Esophagus muscularis mucosa (tissue), 4 donors: ENCODE results near the gene ZNF714. TPM values are rescaled to one million over a fixed set of nuclear protein-coding genes. Genes with fewer than 3 reads are reported as not detected.
"Not testable (repeated sequence)": the region's sequence is repeated elsewhere in the genome, so short reads cannot be mapped to it uniquely, and the experiment has no call there.

Experiments used
- DNase-seq: peaks from one replicate; pipeline ENCODE4 v3.0.0-alpha.2; 2017; ENCODE audit errors: extremely low spot score
- H3K27ac ChIP-seq, 4 donors: fragments of 200-600 bp; sonication (generic); replicated peaks in 1 of 4; 1 replicate in 3 of 4; 2 replicates in 1 of 4; pipeline ENCODE4 v1.5.1; 2016 to 2019; ENCODE audit warnings: mild to moderate bottlenecking in 1 of 4
- H3K27me3 ChIP-seq, 4 donors: fragments of 200-600 bp; sonication (generic); one replicate each; pipeline versions ENCODE4 v1.5.1 to v1.6.0; 2016 to 2019
- H3K36me3 ChIP-seq, 4 donors: fragments of 200-600 bp; sonication (generic); one replicate each; pipeline ENCODE4 v1.5.1; 2016 to 2019
- H3K4me1 ChIP-seq, 4 donors: fragments of 200-600 bp; sonication (generic); one replicate each; pipeline ENCODE4 v1.5.1; 2016 to 2019
- H3K4me3 ChIP-seq, 4 donors: fragments of 200-600 bp; sonication (generic); 1 replicate in 2 of 4; 2 replicates in 2 of 4; pipeline ENCODE4 v1.5.1; 2016 to 2019; ENCODE audit warnings: mild to moderate bottlenecking in 4 of 4, moderate library complexity in 1 of 4
- H3K9me3 ChIP-seq, 4 donors: fragments of 200-600 bp; sonication (generic); 1 replicate in 3 of 4; 2 replicates in 1 of 4; pipeline ENCODE4 v1.5.1; 2016 to 2019
- EP300 ChIP-seq: sonication (generic); formaldehyde crosslinking; IDR thresholded peaks from one replicate; pipeline ENCODE4 v1.6.1; 2017; ENCODE audit warnings: antibody characterized with exemption
- POLR2A ChIP-seq: fragments of 450-650 bp; IDR thresholded peaks from one replicate; pipeline ENCODE4 v1.6.1; 2017; ENCODE audit warnings: antibody characterized with exemption, moderate library complexity, mild to moderate bottlenecking, low read depth
- POLR2AphosphoS5 ChIP-seq, 2 donors: sonication (generic); formaldehyde crosslinking; IDR thresholded peaks; one replicate each; pipeline ENCODE4 v1.6.1; 2017; ENCODE audit warnings: antibody characterized with exemption in 2 of 2
- WGBS: methylation state at CpG from one replicate; pipeline ENCODE4 v1.1.5; 2018; 5-methylcytosine and 5-hydroxymethylcytosine counted together
- intact Hi-C: fragments of 100-400 bp; cut with DNase I; formaldehyde crosslinking; loops from one replicate; pipeline ENCODE4 v1.15.1; 2023
- total RNA-seq, 4 donors: library from RNA; depleted of rRNA; stranded (reverse); fragments of >200 nt; gene quantifications; one replicate each; pipeline versions ENCODE4 v1.1.0 to v1.2.1, GENCODE V29; 2016
- TF ChIP-seq, protein P1 (sequence below), 3 experiments: fragments of 200-600 bp in 2 of 3; fragments of 450-650 bp in 1 of 3; sonication (generic) in 2 of 3; IDR thresholded peaks; one replicate each; pipeline ENCODE4 v1.5.1; 2017 to 2019; ENCODE audit warnings: antibody characterized with exemption in 3 of 3, mild to moderate bottlenecking in 2 of 3, moderate library complexity in 1 of 3

The ZNF714 gene
- total RNA-seq, 4 donors from 2014 or later = 1.7 to 2.5 (median 2.2) TPM

DNA sequence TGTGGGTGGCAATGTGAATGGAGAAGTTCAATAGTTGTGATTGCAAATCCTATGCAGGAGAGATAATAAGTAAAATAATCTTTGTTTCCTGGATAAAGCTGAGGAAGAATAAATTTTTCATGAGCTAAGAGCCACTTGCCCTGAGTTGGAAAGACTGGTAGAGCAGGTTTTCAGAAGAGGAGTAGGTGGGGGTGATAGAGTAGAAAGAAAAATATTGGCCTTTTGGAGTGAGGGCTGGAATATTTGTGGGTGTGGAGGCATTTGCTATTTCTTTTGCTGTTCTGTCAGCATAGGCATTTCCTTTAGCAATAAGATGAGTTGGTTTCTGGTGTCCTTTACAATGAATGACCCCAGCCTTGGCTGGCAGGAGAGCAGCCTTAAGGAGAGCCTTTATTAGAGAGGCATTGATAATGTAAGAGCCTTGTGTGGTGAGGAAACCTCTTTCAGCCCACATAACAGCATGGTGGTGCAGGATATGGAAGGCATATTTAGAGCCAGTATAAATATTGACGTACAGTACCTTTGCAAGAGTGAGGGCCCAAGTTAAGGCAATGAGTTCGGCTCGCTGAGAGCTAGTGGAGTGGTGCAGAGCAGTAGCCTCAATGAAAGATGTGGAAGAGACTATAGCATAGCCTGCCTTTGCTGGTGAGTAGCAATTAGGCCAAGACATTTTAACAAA is 48.2 kb downstream of the ZNF714 start:
- Histone ChIP-seq H3K4me3 (no peak overlapping the region), H3K9me3 (no peaks in the 10 kb centered on the region), H3K4me1 (no peaks in the 10 kb centered on the region), H3K27ac (no peak overlapping the region), H3K36me3 (no peaks in the 10 kb centered on the region), H3K27me3 (peaks cover 0 to 4% (median 0%) of the 10 kb centered on the region in 4 donors)
- no peak for DNase-seq
- TF ChIP-seq POLR2AphosphoS5 (IDR thresholded peaks at IDR 0.05) = no peak
- no peak for TF ChIP-seq POLR2A
- TF ChIP-seq, protein P1, sequence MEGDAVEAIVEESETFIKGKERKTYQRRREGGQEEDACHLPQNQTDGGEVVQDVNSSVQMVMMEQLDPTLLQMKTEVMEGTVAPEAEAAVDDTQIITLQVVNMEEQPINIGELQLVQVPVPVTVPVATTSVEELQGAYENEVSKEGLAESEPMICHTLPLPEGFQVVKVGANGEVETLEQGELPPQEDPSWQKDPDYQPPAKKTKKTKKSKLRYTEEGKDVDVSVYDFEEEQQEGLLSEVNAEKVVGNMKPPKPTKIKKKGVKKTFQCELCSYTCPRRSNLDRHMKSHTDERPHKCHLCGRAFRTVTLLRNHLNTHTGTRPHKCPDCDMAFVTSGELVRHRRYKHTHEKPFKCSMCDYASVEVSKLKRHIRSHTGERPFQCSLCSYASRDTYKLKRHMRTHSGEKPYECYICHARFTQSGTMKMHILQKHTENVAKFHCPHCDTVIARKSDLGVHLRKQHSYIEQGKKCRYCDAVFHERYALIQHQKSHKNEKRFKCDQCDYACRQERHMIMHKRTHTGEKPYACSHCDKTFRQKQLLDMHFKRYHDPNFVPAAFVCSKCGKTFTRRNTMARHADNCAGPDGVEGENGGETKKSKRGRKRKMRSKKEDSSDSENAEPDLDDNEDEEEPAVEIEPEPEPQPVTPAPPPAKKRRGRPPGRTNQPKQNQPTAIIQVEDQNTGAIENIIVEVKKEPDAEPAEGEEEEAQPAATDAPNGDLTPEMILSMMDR (IDR thresholded peaks at IDR 0.05) = no peak
- no peak for TF ChIP-seq EP300
- intact Hi-C loops = no loop called here
- 63% methylated on average over 3 of the region's 3 CpGs for WGBS

DNA sequence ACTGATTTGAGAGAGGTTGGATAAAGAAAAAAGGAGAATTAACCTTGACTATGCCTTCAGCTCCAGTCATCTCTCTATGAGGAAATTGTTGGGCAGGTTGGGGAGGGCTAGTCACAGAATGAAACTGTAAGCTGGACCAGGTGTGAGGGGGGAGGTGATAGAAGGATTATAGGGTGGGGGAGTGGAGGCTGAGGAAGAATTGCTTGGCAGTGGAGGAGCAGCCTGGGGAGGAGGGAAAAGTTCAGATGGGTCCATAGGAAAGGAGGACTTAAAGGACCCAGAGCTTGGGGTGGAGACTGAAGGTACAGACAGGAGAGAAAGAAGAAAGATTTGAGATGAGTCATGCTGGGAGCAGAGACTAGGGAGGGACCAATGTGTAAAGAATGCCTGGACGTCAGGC is 51.6 kb downstream of the ZNF714 start:
- intact Hi-C loops = no loop called here
- peaks cover 0 to 4% (median 0%) of the 10 kb centered on the region in 4 donors for H3K27me3 ChIP-seq
- H3K36me3 ChIP-seq = no peaks in the 10 kb centered on the region
- no peaks in the 10 kb centered on the region for H3K4me1 ChIP-seq
- no peak for DNase-seq
- H3K9me3 ChIP-seq = no peaks in the 10 kb centered on the region
- WGBS = 42% methylated on average over 1 of the region's 1 CpG
- no peak overlapping the region for H3K27ac ChIP-seq
- TF ChIP-seq EP300 (no peak), POLR2AphosphoS5 (IDR thresholded peaks at IDR 0.05) (no peak), POLR2A (no peak)
- TF ChIP-seq, protein P1 (IDR thresholded peaks at IDR 0.05) = no peak
- H3K4me3 ChIP-seq = no peak overlapping the region

DNA sequence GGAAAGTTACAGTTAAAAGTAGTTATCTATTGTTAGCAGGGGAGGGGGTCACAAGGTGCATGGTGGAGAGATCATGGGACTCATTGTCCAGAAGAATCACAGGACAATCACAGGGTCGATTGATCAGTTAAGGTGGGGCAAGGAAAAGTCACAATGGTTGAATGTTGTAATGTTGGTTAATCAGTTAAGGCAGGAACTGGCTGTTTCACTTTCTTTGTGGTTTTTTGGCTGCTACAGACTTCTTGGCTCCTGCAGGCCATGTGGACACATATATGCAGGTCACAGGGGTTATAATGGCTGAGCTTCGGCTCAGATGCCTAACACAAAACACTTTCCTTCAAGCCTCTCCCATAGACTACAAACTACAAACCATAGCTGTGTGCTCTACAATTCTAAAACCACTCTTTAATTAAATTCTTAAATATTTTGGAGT is 52.9 kb downstream of the ZNF714 start:
- no peaks in the 10 kb centered on the region for H3K9me3 ChIP-seq
- no peak for TF ChIP-seq POLR2AphosphoS5 (IDR thresholded peaks at IDR 0.05)
- TF ChIP-seq, protein P1 (IDR thresholded peaks at IDR 0.05) = no peak
- no peak for TF ChIP-seq EP300
- no peak for TF ChIP-seq POLR2A
- no peak overlapping the region for H3K4me3 ChIP-seq
- 86% methylated on average over 2 of the region's 2 CpGs for WGBS
- no peak overlapping the region for H3K27ac ChIP-seq
- no peak for DNase-seq
- peaks cover 0 to 4% (median 0%) of the 10 kb centered on the region in 4 donors for H3K27me3 ChIP-seq
- no peaks in the 10 kb centered on the region for H3K36me3 ChIP-seq
- no peaks in the 10 kb centered on the region for H3K4me1 ChIP-seq
- intact Hi-C loops = no loop called here

DNA sequence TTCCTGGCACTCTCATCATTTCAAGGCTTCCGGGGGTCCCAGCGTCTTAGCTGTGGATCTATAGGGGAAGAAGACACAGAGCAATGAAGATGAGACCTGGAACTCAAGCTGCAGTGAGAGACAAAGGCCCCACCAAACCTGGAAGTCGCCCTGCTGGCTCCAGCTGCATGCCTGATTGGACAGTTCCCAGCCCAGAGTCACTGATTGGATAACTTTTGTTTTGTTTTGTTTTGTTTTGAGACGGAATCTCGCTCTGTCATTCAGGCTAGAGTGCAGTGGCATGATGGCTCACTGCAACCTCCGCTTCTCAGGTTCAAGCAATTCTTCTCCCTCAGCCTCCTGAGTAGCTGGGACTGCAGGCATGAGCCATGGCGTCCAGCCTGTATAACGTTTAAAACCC is 53.4 kb downstream of the ZNF714 start:
- H3K9me3 ChIP-seq = no peaks in the 10 kb centered on the region
- WGBS = 79% methylated on average over 8 of the region's 8 CpGs
- no peak overlapping the region for H3K4me3 ChIP-seq
- no peaks in the 10 kb centered on the region for H3K36me3 ChIP-seq
- intact Hi-C loops = no loop called here
- peaks cover 0 to 4% (median 0%) of the 10 kb centered on the region in 4 donors for H3K27me3 ChIP-seq
- no peaks in the 10 kb centered on the region for H3K4me1 ChIP-seq
- TF ChIP-seq, protein P1 (IDR thresholded peaks at IDR 0.05) = no peak
- TF ChIP-seq POLR2A (no peak), POLR2AphosphoS5 (IDR thresholded peaks at IDR 0.05) (no peak), EP300 (no peak)
- H3K27ac ChIP-seq = no peak overlapping the region
- DNase-seq = no peak

DNA sequence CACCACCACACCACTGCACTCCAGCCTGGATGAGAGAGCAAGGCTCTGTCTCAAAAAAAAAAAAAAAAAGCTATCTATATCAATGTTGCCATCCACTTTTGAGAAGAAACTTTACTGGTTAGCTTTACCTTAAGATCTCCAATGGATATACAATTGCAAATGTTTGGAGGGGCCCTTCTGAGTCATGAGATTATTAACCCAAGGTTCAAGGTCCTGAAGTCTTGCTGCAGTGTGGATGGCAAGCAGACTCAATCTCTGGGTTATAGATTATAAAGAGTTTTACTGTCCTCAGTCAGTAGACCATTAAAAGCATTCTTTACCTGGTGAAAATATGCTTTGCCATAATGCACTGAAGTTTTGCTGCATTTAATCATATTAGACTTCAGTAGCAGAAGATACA is 56.1 kb downstream of the ZNF714 start:
- H3K27ac ChIP-seq = no peak overlapping the region
- TF ChIP-seq POLR2AphosphoS5 (IDR thresholded peaks at IDR 0.05) (no peak), EP300 (no peak), POLR2A (no peak)
- TF ChIP-seq, protein P1 (IDR thresholded peaks at IDR 0.05) = no peak
- H3K4me1 ChIP-seq = peaks cover 8 to 11% (median 9%) of the 10 kb centered on the region in 4 donors
- no peaks in the 10 kb centered on the region for H3K36me3 ChIP-seq
- intact Hi-C loops = no loop called here
- DNase-seq = no peak
- H3K27me3 ChIP-seq = peaks cover 0 to 4% (median 0%) of the 10 kb centered on the region in 4 donors
- no peak overlapping the region for H3K4me3 ChIP-seq
- no peaks in the 10 kb centered on the region for H3K9me3 ChIP-seq

DNA sequence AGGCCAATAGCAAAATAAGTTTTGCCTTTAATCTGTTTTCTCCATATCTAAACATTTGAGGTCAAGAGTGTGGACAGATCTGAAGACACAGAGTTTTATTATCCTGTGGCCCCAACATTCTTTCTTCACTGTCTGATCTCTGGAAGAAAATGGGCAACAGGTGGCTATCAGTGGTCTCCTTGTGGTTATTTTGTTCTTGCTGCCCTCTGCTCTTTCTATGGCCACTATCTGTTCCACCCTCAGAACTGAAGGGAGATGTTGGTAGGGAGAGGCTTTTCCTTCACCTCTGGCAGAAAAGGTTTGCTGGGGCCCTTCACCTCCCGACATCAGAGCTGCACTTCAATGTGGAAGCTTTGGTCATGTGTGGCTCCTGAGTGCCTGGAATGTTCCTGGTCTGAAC is 59.0 kb downstream of the ZNF714 start:
- WGBS = 79% methylated on average over 1 of the region's 1 CpG
- not testable (repeated sequence) for H3K4me3 ChIP-seq, H3K27me3 ChIP-seq, DNase-seq, H3K27ac ChIP-seq, H3K9me3 ChIP-seq
- intact Hi-C loops = loop anchor here (10.0 kb wide), 1 partner anchor 116 kb away; the partner anchor contains the start of gene ZNF430
- Histone ChIP-seq H3K36me3 (peaks cover 0 to 25% (median 12%) of the 10 kb centered on the region in 4 donors), H3K4me1 (peaks cover 8 to 12% (median 11%) of the 10 kb centered on the region in 4 donors)
